Stimulated activated naive CD8-positive, alpha-beta T cell treated with anti-CD3 and anti-CD28 coated beads, Interleukin-15, amount 100 ng/mL, for 72 hours (primary cell): ENCODE results near the gene RESF1.

Experiments used
- ATAC-seq: fragments of 150-1000 bp; cut with Tn5 transposase; 2 replicates; pipeline ENCODE4 v1.10.0; 2021; ENCODE audit warnings: mild to moderate bottlenecking, moderate library complexity
- DNase-seq, 2 donors: peaks; one replicate each; pipeline ENCODE4 v3.0.0; 2021 to 2022
- H3K27ac Mint-ChIP-seq, 2 donors: one replicate each; pipeline ENCODE4 v1.8.0; 2022; ENCODE audit warnings: mild to moderate bottlenecking in 2 of 2, mixed read lengths in 2 of 2, moderate library complexity in 2 of 2
- H3K27me3 Mint-ChIP-seq: one replicate; pipeline ENCODE4 v1.8.0; 2022; ENCODE audit warnings: mixed read lengths
- H3K4me1 Mint-ChIP-seq: one replicate; pipeline ENCODE4 v1.8.0; 2022; ENCODE audit warnings: mild to moderate bottlenecking, mixed read lengths
- H3K4me3 Mint-ChIP-seq, 2 donors: one replicate each; pipeline ENCODE4 v1.8.0; 2022; ENCODE audit warnings: mild to moderate bottlenecking in 2 of 2, mixed read lengths in 2 of 2, moderate library complexity in 1 of 2
- H3K9me3 Mint-ChIP-seq, 2 donors: one replicate each; pipeline ENCODE4 v1.8.0; 2022; ENCODE audit warnings: mixed read lengths in 2 of 2

Gene RESF1

DNA sequence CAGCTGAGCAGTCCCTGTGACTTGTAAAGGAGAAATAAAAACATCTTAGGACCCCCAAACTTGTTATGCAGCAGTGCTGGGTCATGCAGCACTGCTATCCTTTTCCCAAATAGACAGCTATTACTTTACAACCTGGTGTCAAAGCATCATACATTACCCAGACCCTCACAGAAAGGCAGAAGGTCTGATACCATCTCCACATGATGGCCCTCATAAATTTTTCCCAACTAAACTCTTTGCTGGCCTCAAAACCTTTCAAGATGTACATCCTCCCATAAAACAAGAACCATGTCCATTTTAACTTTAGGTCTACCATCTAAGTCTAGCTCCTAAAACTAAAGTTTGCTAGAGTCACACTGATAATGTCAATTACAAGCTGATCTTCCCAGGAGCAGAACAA is 8.7 kb upstream of the RESF1 start:
- DNase-seq (no peak), ATAC-seq (no peak)
- Mint-ChIP-seq H3K9me3 (peaks cover 34 to 48% of the 10 kb centered on the region in 2 donors), H3K27me3 (no peaks in the 10 kb centered on the region), H3K4me3 (no peak overlapping the region), H3K4me1 (peaks cover 46% of the 10 kb centered on the region), H3K27ac (no peak overlapping the region)

DNA sequence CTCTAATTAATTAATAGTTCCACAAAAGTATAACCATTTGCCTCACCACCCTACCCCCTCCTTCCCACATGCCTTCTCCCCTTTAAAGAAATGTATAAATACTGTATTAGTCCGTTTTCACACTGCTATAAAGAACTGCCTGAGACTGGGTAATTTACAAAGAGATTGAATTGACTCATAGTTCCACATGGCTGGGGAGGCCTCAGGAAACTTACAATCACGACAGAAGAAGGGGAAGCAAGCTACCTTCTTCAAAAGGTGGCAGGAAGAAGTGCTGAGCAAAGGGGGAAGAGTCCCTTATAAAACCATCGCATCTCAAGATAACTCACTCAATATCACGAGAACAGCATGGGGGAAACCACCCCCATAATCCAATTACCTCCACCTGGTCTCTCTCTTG is 8.2 kb upstream of the RESF1 start:
- Mint-ChIP-seq H3K27ac (peak overlapping the region; percentile 74 to 87), H3K4me3 (peak overlapping the region; percentile 31 to 57), H3K9me3 (peaks cover 34 to 48% of the 10 kb centered on the region in 2 donors), H3K4me1 (peaks cover 51% of the 10 kb centered on the region), H3K27me3 (no peaks in the 10 kb centered on the region)
- DNase-seq (no peak), ATAC-seq (no peak)

DNA sequence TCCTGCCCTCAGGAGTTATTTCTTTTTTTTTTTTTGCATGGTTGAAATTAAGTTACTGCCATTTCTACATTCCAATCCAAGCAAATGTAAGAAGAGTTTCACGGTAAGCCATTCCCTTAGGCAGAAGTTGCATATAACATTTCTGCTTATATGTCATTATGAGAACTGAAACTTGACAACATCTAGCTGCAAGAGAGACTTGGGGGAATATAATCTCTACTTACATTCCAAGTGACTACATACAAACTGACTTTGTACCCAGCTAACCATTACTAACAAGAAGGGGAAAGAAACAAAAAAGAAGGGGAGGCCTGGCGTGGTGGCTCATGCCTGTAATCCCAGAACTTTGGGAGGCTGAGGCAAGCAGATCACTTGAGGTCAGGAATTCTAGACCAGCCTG is 7.3 kb upstream of the RESF1 start:
- Mint-ChIP-seq H3K27ac (no peak overlapping the region), H3K27me3 (no peaks in the 10 kb centered on the region), H3K9me3 (peaks cover 34 to 55% of the 10 kb centered on the region in 2 donors), H3K4me1 (peaks cover 58% of the 10 kb centered on the region), H3K4me3 (no peak overlapping the region)
- ATAC-seq: no peak
- no peak for DNase-seq

DNA sequence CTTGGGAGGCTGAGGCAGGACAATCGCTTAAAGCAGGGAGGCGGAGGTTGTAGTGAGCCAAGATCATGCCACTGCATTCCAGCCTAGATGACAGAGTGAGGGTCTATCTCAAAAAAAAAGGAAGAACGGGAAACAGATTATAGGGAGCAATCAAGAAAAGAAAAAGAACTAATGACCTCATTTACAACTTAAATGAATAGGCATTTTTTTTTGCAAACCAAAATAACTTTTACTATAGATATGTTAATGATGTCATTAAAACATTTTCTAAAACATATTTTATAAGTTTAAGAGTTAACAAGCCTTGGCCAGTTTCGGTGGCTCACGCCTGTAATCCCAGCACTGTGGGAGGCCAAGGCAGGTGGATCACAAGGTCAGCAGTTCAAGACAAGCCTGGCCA is 6.8 kb upstream of the RESF1 start:
- ATAC-seq (no peak), DNase-seq (no peak)
- Mint-ChIP-seq H3K4me3 (no peak overlapping the region), H3K4me1 (peaks cover 63% of the 10 kb centered on the region), H3K27me3 (no peaks in the 10 kb centered on the region), H3K27ac (no peak overlapping the region), H3K9me3 (peaks cover 33 to 51% of the 10 kb centered on the region in 2 donors)

DNA sequence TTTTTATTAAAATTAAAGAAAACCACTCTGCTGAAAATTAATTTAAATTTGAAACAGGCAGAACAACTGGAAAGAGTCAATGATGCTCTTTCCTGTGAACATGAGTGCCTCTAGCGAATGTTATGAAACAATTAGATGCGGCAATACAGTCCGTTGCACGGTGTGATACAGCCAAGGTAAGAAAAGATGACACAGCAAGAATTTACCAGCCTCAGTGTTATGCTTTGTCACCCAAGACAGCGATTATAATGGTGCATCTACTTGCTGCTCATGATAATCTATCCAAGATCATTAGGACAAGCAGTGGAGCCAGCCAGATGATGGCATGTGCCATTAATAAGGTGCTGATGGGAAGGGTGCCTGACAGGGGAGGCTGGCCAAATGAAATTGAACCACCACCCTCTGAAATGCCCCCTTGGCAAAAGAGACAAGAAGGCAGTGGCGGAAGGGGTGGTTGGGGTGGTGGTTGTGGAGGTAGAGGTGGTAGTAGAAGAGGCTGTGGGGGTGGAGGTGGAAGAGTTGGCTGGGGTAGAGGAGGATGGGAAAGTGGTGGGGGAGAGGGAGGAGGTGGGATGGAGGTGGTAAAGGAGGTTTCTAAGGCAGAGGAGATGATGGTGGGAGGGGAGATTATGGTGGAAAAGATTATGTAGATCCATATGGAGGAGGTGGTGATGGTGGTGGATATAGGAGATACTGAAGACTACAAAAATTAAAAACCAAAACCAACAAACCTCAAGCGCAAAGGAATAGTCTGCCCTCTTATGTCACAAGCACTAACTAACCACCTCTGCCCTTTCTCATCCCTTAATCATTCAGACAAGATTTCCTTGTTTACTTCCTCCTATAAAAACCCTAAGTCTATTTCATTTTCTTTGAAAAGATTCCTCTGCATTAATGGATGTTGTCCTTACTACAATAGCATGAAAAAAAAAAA is 4.0 kb upstream of the RESF1 start:
- Mint-ChIP-seq H3K27ac (peak overlapping the region; percentile 76 to 84), H3K9me3 (peaks cover 18 to 27% of the 10 kb centered on the region in 2 donors), H3K4me1 (peaks cover 76% of the 10 kb centered on the region), H3K4me3 (peak overlapping the region in 1 of 2 donors; percentile 19), H3K27me3 (no peaks in the 10 kb centered on the region)
- no peak for ATAC-seq
- no peak for DNase-seq

DNA sequence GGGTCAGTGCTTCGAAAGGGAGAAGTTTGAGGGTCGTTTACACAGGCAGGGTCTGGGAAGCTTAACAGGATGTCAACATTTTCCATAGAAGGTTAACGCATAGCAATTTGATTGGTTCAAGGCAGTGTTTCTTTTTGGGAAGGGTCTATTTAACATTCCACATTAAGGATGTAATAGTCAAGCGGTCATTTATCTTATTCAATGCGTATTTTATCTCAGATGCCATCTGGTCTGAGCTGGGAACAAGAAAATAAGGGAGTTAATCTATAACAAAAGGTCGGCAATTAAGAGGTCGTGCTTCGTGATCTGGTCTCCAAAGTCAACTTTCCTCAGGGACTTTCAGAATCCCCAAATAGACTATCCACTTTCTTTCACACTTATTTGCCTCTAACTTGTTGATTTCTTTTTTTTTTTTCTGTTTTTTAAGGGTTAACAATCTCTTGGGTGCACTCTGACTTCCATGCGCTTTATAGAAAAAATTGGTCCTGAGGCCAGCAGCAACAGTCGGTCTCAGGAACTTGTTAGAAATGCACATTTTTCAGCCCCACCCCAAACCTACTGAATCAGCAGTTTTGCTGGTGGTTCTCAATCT is 550 bp upstream of the RESF1 start:
- H3K4me1 Mint-ChIP-seq: peaks cover 71% of the 10 kb centered on the region
- peak overlapping the region; percentile 92 to 98 for H3K4me3 Mint-ChIP-seq
- H3K27ac Mint-ChIP-seq: peak overlapping the region; percentile 96 to 97
- H3K27me3 Mint-ChIP-seq: no peaks in the 10 kb centered on the region
- DNase-seq: no peak
- H3K9me3 Mint-ChIP-seq: peaks cover 5 to 15% of the 10 kb centered on the region in 2 donors
- ATAC-seq: no peak

DNA sequence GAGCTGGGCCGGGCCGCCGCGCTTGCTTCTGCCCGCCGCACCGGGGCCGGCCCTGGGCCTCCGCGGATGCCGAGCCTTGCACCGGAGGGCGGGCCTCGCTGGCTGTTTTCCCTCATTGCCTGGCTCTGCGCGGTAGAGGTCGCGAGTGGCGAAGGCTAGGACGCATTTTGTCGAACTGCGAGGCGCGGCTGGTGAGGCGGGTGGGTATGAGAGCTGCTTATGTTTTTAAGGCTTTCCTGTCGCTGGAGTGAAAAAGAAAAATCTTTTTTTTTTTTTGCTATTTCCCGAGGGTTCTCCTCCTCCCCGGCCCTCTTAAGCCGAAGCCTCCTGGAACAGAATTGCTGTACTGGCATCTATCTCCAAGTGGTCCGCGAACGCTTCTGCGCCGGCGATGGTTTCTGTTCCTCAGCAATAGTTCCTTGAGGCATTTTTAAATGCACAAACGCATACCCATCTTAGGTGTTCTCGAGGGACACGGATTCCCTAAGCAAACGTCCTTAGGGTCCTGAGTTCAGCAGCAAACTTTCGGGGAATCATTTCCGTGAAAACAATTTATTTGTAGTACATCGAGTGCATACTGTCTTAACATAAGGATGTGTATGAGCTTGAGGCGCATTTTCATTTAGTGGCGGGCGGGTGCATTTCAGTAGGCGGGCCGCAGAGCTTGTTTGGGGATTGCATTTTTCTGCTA is 631 bp downstream of the RESF1 start:
- no peaks in the 10 kb centered on the region for H3K27me3 Mint-ChIP-seq
- H3K4me1 Mint-ChIP-seq: peaks cover 75% of the 10 kb centered on the region
- H3K27ac Mint-ChIP-seq: peak overlapping the region; percentile 97

DNA sequence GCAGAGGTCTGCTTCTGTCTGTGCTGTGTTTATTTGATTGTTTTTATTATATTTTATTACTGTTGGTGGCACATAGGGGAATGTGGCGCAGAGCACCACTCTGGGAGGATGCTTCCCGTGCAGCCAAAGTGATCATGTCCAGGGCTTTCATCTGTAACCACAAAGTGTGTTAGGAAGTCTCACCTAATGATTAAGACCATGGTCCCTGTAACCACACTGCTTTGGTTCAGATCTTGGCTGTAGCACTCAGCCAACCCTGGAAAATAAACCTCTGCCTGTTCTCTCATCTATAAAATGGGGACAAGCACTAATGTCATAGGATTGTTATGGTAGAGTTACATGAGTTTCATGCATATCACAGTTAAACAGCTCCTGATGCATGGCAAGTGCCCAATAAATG is 1.9 kb downstream of the RESF1 start:
- H3K4me1 Mint-ChIP-seq: peaks cover 75% of the 10 kb centered on the region
- DNase-seq (no peak), ATAC-seq (no peak)
- H3K4me3 Mint-ChIP-seq: peak overlapping the region; percentile 92 to 95
- peaks cover 5 to 12% of the 10 kb centered on the region in 2 donors for H3K9me3 Mint-ChIP-seq
- no peaks in the 10 kb centered on the region for H3K27me3 Mint-ChIP-seq
- H3K27ac Mint-ChIP-seq: peak overlapping the region in 1 of 2 donors; percentile 78

More for the DNA sequence above, 631 bp downstream of the RESF1 start:
- ATAC-seq: peak; percentile 72
- DNase-seq: peak in 1 of 2 donors; percentile 81
- peak overlapping the region; percentile 92 to 95 for H3K4me3 Mint-ChIP-seq
- H3K9me3 Mint-ChIP-seq: peaks cover 5 to 19% of the 10 kb centered on the region in 2 donors

DNA sequence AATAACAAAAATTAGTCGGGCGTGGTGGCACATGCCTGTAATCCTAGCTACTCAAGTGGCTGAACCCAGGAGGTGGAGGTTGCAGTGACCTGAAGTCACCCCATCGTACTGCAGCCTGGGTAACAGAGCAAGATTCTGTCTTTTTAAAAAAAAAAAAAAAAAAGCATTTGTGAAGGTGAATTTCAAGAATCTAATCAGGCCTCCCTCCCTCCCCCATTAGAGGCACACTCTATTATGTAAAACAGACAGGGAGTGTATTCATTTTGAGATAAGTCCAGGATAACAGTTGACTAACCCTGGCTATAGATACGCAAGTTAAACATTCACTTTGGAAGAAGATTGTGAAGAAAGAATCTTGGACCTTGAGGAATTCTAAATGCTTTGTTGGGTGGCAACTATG is 2.9 kb downstream of the RESF1 start:
- H3K9me3 Mint-ChIP-seq: peaks cover 5 to 6% of the 10 kb centered on the region in 2 donors
- H3K27ac Mint-ChIP-seq: peak overlapping the region; percentile 84 to 92
- no peak for ATAC-seq
- peak overlapping the region; percentile 92 to 95 for H3K4me3 Mint-ChIP-seq
- DNase-seq: no peak
- peaks cover 77% of the 10 kb centered on the region for H3K4me1 Mint-ChIP-seq
- no peaks in the 10 kb centered on the region for H3K27me3 Mint-ChIP-seq

DNA sequence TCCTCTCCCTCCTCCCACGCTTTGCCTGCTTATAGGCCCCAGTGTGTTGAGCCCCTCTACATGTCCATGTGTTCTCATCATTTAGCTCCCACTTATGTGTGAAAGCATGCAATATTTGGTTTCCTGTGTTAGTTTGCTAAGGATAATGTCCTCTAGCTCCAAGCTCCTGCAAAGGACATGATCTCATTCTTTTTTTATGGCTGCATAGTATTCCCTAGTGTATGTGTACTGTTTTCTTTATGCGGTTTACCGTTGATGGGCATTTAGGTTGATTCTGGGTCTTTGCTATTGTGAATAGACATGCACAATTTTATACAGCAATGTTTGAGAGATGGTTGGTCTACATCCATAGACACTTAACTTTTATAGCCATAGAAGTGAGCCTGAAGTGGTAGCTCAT is 5.1 kb downstream of the RESF1 start:
- peak overlapping the region; percentile 38 to 48 for H3K27ac Mint-ChIP-seq
- DNase-seq: no peak
- H3K9me3 Mint-ChIP-seq: peaks cover 0 to 6% of the 10 kb centered on the region in 2 donors
- peak overlapping the region; percentile 92 to 95 for H3K4me3 Mint-ChIP-seq
- no peaks in the 10 kb centered on the region for H3K27me3 Mint-ChIP-seq
- ATAC-seq: no peak
- peaks cover 77% of the 10 kb centered on the region for H3K4me1 Mint-ChIP-seq

DNA sequence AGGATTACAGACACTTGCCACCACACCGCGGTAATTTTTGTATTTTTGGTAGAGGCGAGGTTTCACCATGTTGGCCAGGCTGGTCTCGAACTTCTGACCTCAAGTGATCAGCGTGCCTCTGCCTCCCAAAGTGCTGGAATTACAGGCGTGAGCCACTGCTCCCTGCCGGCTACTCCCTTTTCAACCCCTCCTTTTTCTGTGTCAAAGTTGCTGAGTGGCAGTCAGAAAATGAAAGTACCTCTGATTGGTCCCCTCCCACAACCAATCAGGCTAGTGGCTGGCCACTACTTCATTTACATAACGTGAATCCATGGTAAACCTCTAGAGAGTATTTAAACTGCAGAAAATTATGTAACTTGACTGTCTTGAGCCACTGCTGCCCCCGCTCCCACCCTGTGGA is 5.9 kb downstream of the RESF1 start:
- ATAC-seq (peak; percentile 51), DNase-seq (peak; percentile 40 to 55)
- Mint-ChIP-seq H3K27me3 (no peaks in the 10 kb centered on the region), H3K4me3 (peak overlapping the region; percentile 92 to 95), H3K27ac (peak overlapping the region; percentile 92), H3K4me1 (peaks cover 82% of the 10 kb centered on the region), H3K9me3 (peaks cover 0 to 6% of the 10 kb centered on the region in 2 donors)

DNA sequence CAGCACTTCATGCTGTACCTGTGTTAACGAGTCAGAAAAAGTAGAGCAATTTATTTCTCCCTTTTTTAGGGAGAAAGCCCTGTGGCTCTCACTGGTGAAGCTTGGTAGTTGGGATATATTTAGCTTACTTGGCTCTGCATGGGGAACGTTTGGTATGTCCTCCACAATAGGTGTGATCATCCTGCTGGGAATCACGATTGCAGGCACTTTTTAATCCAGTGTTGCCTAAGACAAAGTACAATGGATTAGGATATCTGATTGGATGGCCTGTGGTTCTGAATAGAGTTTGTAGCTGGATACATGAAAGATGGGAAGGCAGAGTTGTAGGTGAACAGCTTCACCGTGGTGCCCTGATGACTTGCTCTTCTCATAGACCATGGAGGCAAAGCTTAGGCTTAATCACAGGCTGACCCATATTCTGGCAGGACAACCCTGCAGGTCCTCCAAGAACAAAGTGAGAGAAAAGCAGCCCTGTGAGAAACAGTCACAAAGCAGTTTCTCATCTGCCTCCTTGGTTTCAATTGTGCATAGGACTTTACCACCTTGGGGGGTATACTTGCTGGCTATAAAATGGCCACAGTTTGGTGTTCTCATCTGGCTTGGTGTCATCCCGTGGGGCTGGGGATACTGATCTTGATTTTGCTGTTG is 7.5 kb downstream of the RESF1 start:
- DNase-seq: peak in 1 of 2 donors; percentile 31
- H3K27me3 Mint-ChIP-seq: no peaks in the 10 kb centered on the region
- peak; percentile 62 for ATAC-seq

DNA sequence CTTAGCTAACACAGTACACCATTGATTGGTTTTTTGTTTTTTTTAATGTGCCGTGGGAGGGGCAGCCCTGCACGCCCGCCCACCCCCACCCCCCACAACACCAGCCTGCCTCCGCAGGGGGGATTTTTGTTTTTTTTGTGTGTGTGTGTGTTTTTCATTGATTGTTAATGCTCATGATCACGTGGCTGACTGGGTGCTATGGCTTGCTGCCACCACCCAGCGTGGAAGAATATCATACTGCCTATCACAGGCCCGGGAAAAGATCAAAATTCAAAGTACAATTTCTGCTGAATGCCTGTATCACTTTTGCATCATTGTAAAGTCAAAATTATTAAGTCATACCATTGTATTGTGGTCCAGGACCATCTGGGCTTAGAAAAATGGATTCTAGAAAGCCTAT is 8.3 kb downstream of the RESF1 start:
- ATAC-seq: peak; percentile 11
- Mint-ChIP-seq H3K27ac (peak overlapping the region; percentile 3 to 84), H3K4me1 (peaks cover 77% of the 10 kb centered on the region), H3K27me3 (no peaks in the 10 kb centered on the region), H3K4me3 (peak overlapping the region; percentile 54 to 92), H3K9me3 (peaks cover 0 to 13% of the 10 kb centered on the region in 2 donors)
- DNase-seq: peak in 1 of 2 donors; percentile 35

More for the DNA sequence above, 7.5 kb downstream of the RESF1 start:
- H3K4me1 Mint-ChIP-seq: peaks cover 85% of the 10 kb centered on the region
- peak overlapping the region; percentile 92 to 95 for H3K4me3 Mint-ChIP-seq
- peaks cover 0 to 13% of the 10 kb centered on the region in 2 donors for H3K9me3 Mint-ChIP-seq
- peak overlapping the region; percentile 59 to 83 for H3K27ac Mint-ChIP-seq

DNA sequence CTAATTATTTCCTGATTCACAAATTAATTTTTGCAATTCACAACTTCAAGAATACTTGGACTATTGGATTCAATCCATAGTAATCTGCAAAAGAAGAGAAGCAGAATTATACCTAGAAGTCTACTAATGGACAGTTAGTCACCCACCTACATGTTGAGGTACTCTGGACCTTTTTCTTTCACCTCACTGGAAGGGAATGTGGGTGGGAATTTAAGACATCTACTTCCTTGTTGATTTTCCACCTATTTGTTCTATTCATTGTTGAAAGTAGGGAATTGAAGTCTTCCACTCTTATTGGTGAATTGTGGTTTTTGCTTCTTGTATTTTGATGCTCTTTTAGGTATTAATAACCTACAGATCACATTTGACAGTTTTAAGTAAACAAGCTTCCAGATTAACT is 11.0 kb downstream of the RESF1 start:
- DNase-seq: no peak
- Mint-ChIP-seq H3K27me3 (no peaks in the 10 kb centered on the region), H3K4me1 (peaks cover 50% of the 10 kb centered on the region), H3K27ac (no peak overlapping the region), H3K4me3 (no peak overlapping the region), H3K9me3 (peaks cover 9 to 23% of the 10 kb centered on the region in 2 donors)
- ATAC-seq: no peak

DNA sequence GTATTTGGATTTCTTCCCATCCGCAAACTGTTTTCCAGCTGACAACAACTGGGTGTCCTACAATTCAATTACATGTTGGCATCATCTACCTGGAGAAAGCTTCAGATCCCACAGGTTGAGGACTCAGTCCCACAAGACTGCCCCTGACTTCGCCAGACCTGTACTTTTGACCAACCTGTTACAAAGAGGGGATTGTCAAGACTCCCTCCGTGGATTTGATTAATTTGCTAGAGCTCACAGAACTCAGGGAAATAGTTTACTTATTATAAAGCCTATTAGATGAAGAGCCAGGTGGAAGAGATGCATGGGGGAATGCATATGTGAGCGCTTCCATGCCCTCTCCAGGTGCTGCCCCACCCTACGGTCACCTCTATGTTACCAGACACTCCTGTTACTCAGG is 14.6 kb downstream of the RESF1 start:
- Mint-ChIP-seq H3K9me3 (peaks cover 14 to 35% of the 10 kb centered on the region in 2 donors), H3K4me1 (peaks cover 17% of the 10 kb centered on the region), H3K4me3 (no peak overlapping the region), H3K27me3 (no peaks in the 10 kb centered on the region), H3K27ac (no peak overlapping the region)
- DNase-seq: no peak
- no peak for ATAC-seq
